ENCODE results near the gene CDH4.

Gene CDH4

DNA sequence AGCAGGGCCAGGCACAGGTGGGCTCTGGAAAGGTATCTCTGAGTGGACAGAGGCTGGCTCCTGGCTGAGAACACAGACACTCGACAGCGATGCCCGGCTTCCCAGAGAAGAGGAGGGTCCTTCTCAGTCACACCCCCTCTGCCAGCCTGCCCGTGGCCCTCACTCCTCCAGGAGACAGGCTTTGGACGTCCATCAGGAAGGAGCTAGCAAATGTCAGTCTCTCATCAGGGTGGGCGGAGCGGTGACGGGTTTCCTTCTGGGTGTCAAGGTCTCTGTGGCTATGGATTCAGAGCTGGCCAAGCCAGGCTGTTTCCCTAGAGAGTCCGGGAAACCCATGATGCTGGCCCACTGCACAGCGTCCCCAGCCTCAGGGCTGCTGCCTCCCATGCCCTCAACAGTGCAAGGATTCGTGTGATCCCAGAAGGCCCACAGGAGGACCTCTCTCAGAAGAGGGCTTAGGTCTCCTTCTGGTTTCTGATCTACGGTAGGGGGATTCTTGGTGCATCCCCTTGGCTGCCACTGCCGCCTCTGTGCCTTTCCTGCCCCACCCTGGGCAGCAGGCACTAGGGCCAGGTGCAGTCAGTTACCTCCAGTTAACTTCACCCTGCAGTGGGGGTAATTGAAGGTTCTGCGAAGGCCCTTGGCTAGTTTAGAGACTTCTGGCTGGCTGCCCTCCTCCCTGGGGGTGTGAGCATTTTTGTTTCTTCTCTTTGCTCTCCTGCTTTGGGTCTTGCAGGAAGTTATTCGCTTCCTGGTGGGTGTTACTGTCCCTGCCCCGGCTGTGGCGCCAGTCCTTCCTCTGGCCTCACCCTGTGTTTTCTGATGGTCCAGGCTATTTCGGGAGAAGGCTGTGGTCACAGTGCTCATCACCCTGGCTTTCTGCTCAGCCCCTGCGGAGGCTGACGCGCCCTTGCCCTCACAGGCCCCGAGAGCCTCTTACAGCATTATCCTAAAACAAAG lies 80.2 kb downstream of the CDH4 start:
- Histone ChIP-seq H3K9me3 (ENCODE audit: low read length) (no peaks in the 10 kb centered on the region), H3K27ac (ENCODE audit: low read depth, low read length) (no peak overlapping the region), H3K4me1 (ENCODE audit: insufficient read depth, low read length) (no peaks in the 10 kb centered on the region)

DNA sequence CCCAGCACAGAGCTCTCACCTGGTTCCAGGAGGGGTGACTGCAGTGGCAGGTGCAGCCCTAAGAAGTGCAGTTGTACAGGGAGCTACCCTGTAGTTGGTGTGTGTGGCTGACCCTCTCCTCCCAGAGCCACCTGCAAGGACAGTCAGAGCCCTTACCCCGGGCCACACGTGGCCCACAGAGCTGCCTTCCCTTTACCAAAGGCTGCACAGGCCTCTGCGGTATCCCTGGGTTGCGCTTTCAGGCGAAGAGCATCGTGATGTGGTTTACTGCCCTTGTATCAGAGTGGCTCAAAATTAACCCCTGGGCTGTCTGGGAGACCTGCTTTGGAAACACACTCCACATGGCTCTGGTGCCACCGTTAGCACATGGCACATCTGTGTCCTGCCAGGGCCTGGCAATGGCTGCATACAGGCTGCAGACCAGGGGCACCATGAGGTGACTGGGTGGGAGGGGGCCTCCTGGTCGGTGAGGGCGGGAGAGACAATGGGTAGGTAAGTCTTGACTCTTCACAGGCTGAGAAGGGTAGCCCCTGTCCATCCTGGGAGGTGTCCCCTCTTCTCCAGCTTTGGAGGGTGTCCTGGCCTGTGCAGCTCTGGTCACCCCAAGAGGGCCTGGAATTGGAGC lies 81.5 kb downstream of the CDH4 start:
- Histone ChIP-seq H3K27me3 (ENCODE audit: control insufficient read depth in 1 of 2, insufficient read depth in 2 of 2, low read length in 2 of 2) (peaks cover 0 to 6% of the 10 kb centered on the region in 2 donors), H3K27ac (ENCODE audit: low read depth, low read length) (no peak overlapping the region), H3K4me3 (ENCODE audit: low read depth in 1 of 2, low read length in 2 of 2) (no peak overlapping the region), H3K4me1 (ENCODE audit: insufficient read depth, low read length) (no peaks in the 10 kb centered on the region), H3K9ac (ENCODE audit: low read length) (no peak overlapping the region), H3K36me3 (ENCODE audit: insufficient read depth, low read length) (no peaks in the 10 kb centered on the region), H3K9me3 (ENCODE audit: low read length) (no peaks in the 10 kb centered on the region)

More for the DNA sequence above, 80.2 kb downstream of the CDH4 start:
- no peak overlapping the region for H3K4me3 ChIP-seq (ENCODE audit: low read depth in 1 of 2, low read length in 2 of 2)
- H3K27me3 ChIP-seq (ENCODE audit: control insufficient read depth in 1 of 2, insufficient read depth in 2 of 2, low read length in 2 of 2), result peaks cover 0 to 6% of the 10 kb centered on the region in 2 donors
- H3K9ac ChIP-seq (ENCODE audit: low read length), result no peak overlapping the region
- H3K36me3 ChIP-seq (ENCODE audit: insufficient read depth, low read length), result no peaks in the 10 kb centered on the region

- Histone ChIP-seq H3K4me1 (ENCODE audit: insufficient read depth, low read length) (no peaks in the 10 kb centered on the region), H3K9ac (ENCODE audit: low read length) (no peak overlapping the region), H3K4me3 (ENCODE audit: low read depth in 1 of 2, low read length in 2 of 2) (no peak overlapping the region), H3K27me3 (ENCODE audit: control insufficient read depth in 1 of 2, insufficient read depth in 2 of 2, low read length in 2 of 2) (no peaks in the 10 kb centered on the region), H3K9me3 (ENCODE audit: low read length) (no peaks in the 10 kb centered on the region), H3K27ac (ENCODE audit: low read depth, low read length) (no peak overlapping the region), H3K36me3 (ENCODE audit: insufficient read depth, low read length) (no peaks in the 10 kb centered on the region)
These were observed 88.1 kb downstream of the CDH4 start for GRCh38 chr20:61340157-61340556.

DNA sequence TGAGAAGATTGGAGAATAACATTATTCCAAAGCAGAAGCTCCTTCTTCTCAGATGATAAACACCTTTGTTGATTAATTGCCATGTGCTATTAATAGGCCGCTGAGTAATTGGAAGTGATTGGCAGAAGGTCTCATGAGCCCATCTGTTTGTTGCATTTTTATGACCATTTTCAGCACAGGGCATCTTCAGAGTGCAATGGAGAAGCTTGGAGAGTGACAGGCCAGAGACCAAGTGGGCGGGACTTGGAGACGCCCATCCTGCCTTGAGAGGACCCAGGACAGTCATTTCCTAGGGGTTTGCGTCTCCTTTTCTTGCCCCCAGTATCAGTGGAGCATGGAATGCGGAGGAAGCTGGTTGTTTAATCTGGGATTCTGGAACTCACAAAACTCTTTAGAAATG lies 89.5 kb downstream of the CDH4 start:
- H3K27ac ChIP-seq (ENCODE audit: low read depth, low read length), result no peak overlapping the region
- no peaks in the 10 kb centered on the region for H3K27me3 ChIP-seq (ENCODE audit: control insufficient read depth in 1 of 2, insufficient read depth in 2 of 2, low read length in 2 of 2)
- no peaks in the 10 kb centered on the region for H3K9me3 ChIP-seq (ENCODE audit: low read length)
- no peaks in the 10 kb centered on the region for H3K4me1 ChIP-seq (ENCODE audit: insufficient read depth, low read length)
- H3K9ac ChIP-seq (ENCODE audit: low read length), result no peak overlapping the region
- H3K4me3 ChIP-seq (ENCODE audit: low read depth in 1 of 2, low read length in 2 of 2), result no peak overlapping the region
- no peaks in the 10 kb centered on the region for H3K36me3 ChIP-seq (ENCODE audit: insufficient read depth, low read length)

- no peaks in the 10 kb centered on the region for H3K4me1 ChIP-seq (ENCODE audit: insufficient read depth, low read length)
- no peak overlapping the region for H3K9ac ChIP-seq (ENCODE audit: low read length)
- no peak overlapping the region for H3K4me3 ChIP-seq (ENCODE audit: low read depth in 1 of 2, low read length in 2 of 2)
- H3K27me3 ChIP-seq (ENCODE audit: control insufficient read depth in 1 of 2, insufficient read depth in 2 of 2, low read length in 2 of 2), result no peaks in the 10 kb centered on the region
- no peaks in the 10 kb centered on the region for H3K36me3 ChIP-seq (ENCODE audit: insufficient read depth, low read length)
- H3K27ac ChIP-seq (ENCODE audit: low read depth, low read length), result no peak overlapping the region
- no peaks in the 10 kb centered on the region for H3K9me3 ChIP-seq (ENCODE audit: low read length)
These were observed 91.9 kb downstream of the CDH4 start for GRCh38 chr20:61343934-61344333.

DNA sequence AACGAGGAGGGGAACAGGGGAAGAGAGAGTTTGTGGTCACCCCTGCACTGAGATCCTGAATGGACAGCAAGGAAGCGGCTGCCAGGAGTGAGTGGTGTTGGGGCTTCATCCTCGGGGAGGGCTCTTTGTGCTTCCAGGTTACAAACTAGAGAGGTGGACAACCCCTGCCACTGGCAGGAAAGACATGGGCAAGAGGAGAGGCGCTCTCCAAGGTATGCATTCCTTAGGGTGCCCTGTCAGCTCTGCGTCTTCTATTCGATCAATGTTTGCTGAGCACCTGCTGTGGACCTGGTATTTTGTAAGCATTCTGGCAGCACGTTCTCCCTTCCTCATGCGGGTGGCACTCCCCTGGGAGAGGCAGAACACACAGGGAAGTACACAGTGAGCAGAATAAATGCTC lies 93.6 kb downstream of the CDH4 start:
- Histone ChIP-seq H3K9ac (ENCODE audit: low read length) (no peak overlapping the region), H3K36me3 (ENCODE audit: insufficient read depth, low read length) (no peaks in the 10 kb centered on the region), H3K4me1 (ENCODE audit: insufficient read depth, low read length) (no peaks in the 10 kb centered on the region), H3K4me3 (ENCODE audit: low read depth in 1 of 2, low read length in 2 of 2) (no peak overlapping the region), H3K9me3 (ENCODE audit: low read length) (no peaks in the 10 kb centered on the region), H3K27ac (ENCODE audit: low read depth, low read length) (no peak overlapping the region), H3K27me3 (ENCODE audit: control insufficient read depth in 1 of 2, insufficient read depth in 2 of 2, low read length in 2 of 2) (peaks cover 0 to 5% of the 10 kb centered on the region in 2 donors)

DNA sequence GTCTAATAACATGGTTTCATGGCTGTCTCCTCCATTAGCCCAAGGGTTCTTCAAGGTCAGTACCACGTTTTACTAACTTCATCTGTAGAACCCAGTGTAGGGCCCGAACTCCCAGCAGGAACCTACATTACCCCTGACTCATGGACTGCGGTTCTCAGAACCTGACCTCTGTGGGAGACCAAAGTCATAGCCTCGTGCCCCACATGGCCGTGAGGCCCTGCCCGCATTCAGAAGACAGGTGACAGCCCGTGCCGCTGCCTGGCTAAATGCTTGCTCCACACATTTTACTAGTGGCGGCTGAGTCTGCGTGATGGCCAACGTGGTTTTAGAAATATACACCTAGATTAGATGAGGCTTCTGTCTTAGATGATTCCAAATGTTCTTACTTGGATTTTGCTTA lies 94.9 kb downstream of the CDH4 start:
- Histone ChIP-seq H3K36me3 (ENCODE audit: insufficient read depth, low read length) (no peaks in the 10 kb centered on the region), H3K9me3 (ENCODE audit: low read length) (no peaks in the 10 kb centered on the region), H3K9ac (ENCODE audit: low read length) (no peak overlapping the region), H3K4me3 (ENCODE audit: low read depth in 1 of 2, low read length in 2 of 2) (no peak overlapping the region), H3K4me1 (ENCODE audit: insufficient read depth, low read length) (no peaks in the 10 kb centered on the region), H3K27ac (ENCODE audit: low read depth, low read length) (no peak overlapping the region), H3K27me3 (ENCODE audit: control insufficient read depth in 1 of 2, insufficient read depth in 2 of 2, low read length in 2 of 2) (peaks cover 0 to 10% of the 10 kb centered on the region in 2 donors)

- Histone ChIP-seq H3K27ac (ENCODE audit: low read depth, low read length) (no peak overlapping the region), H3K27me3 (ENCODE audit: control insufficient read depth in 1 of 2, insufficient read depth in 2 of 2, low read length in 2 of 2) (peaks cover 0 to 15% of the 10 kb centered on the region in 2 donors), H3K9me3 (ENCODE audit: low read length) (no peaks in the 10 kb centered on the region), H3K4me1 (ENCODE audit: insufficient read depth, low read length) (no peaks in the 10 kb centered on the region), H3K9ac (ENCODE audit: low read length) (no peak overlapping the region), H3K36me3 (ENCODE audit: insufficient read depth, low read length) (no peaks in the 10 kb centered on the region), H3K4me3 (ENCODE audit: low read depth in 1 of 2, low read length in 2 of 2) (no peak overlapping the region)
These were observed 95.4 kb downstream of the CDH4 start for GRCh38 chr20:61347443-61347842.

- H3K9ac ChIP-seq (ENCODE audit: low read length), result no peak overlapping the region
- H3K4me3 ChIP-seq (ENCODE audit: low read depth in 1 of 2, low read length in 2 of 2), result no peak overlapping the region
- H3K9me3 ChIP-seq (ENCODE audit: low read length), result no peaks in the 10 kb centered on the region
- no peak overlapping the region for H3K27ac ChIP-seq (ENCODE audit: low read depth, low read length)
- peaks cover 0 to 23% of the 10 kb centered on the region in 2 donors for H3K27me3 ChIP-seq (ENCODE audit: control insufficient read depth in 1 of 2, insufficient read depth in 2 of 2, low read length in 2 of 2)
- H3K4me1 ChIP-seq (ENCODE audit: insufficient read depth, low read length), result no peaks in the 10 kb centered on the region
- no peaks in the 10 kb centered on the region for H3K36me3 ChIP-seq (ENCODE audit: insufficient read depth, low read length)
These were observed 97.5 kb downstream of the CDH4 start for GRCh38 chr20:61349447-61350165.

DNA sequence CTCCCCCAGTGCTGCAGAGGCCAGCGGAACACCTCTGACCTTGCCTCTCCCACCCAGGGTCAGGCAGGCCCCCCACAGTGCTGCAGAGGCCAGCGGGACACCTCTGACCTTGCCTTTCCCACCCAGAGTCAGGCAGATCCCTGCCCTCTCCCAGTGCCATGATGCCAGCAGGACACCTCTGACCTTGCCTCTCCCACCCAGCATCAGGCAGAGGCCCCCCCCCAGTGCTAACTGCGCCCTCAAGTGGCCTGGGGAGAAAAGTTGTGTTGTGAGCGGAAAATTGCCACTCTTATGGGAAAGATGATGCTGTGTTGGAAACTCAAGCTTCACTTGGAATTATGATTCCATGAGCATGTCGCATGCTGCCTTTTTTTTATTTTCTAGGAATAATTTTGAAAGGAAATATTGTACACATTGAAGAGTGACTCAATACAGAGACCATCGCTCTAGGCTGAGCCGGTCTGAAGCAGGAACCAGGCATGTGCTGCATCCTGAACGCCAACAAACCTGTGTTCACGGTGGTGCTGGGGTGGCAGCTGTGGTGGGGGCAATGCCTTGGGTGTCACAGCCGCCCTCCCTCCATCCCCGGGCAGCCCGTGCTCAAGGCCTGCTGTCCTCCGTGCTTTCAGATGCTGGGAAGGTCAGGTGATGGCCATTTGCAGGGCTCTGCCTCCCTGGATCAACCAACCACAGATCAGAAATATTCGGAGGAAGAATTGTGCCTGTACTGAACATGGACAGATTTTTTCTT lies 98.6 kb downstream of the CDH4 start:
- peaks cover 0 to 23% of the 10 kb centered on the region in 2 donors for H3K27me3 ChIP-seq (ENCODE audit: control insufficient read depth in 1 of 2, insufficient read depth in 2 of 2, low read length in 2 of 2)
- no peaks in the 10 kb centered on the region for H3K4me1 ChIP-seq (ENCODE audit: insufficient read depth, low read length)
- H3K9ac ChIP-seq (ENCODE audit: low read length), result no peak overlapping the region
- H3K9me3 ChIP-seq (ENCODE audit: low read length), result no peaks in the 10 kb centered on the region
- H3K36me3 ChIP-seq (ENCODE audit: insufficient read depth, low read length), result no peaks in the 10 kb centered on the region
- H3K27ac ChIP-seq (ENCODE audit: low read depth, low read length), result no peak overlapping the region
- no peak overlapping the region for H3K4me3 ChIP-seq (ENCODE audit: low read depth in 1 of 2, low read length in 2 of 2)
